Cardiac fibroblast (primary cell): ENCODE data around the gene FAM9C.

ENCODE experiments used
- DNase-seq, 2 donors: peaks; one replicate each; pipeline versions ENCODE4 v3.0.0 to v3.0.0-alpha.2; 2010; ENCODE audit warnings: low read depth in 2 of 2
- H3K4me3 ChIP-seq, 2 donors: replicated peaks in 1 of 2; 1 replicate in 1 of 2; 2 replicates in 1 of 2; pipeline ENCODE4 v1.5.1; 2011; ENCODE audit warnings: low read depth in 2 of 2, low read length in 2 of 2, mild to moderate bottlenecking in 2 of 2, moderate library complexity in 1 of 2
- CTCF ChIP-seq: IDR thresholded peaks from one replicate; pipeline ENCODE4 v1.5.1; 2011; ENCODE audit warnings: low read depth, mild to moderate bottlenecking, low read length, inconsistent platforms

FAM9C gene

DNA sequence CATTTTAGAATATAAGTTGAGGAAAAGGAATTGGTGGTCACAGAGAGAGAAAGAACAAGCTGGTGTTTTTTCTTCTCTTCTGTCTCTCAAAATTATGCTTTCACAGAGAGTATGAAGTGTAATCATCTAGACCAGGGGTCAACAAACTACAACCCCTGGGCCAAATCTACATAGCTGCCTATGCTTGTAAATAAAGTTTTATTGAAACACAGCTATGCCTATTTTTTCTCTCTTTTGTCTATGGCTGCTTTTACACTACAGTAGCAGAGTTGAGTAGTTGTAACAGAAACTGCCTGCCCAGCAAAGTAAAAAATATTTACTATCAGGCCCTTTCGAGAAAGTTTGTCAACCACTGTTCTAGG, 6.7 kb upstream of the FAM9C start:
- TF ChIP-seq CTCF, result no peak
- no peak overlapping the region for H3K4me3 ChIP-seq
- no peak for DNase-seq

GRCh38 chrX:13050151-13050550, 5.7 kb upstream of the FAM9C start:
- H3K4me3 ChIP-seq, result no peak overlapping the region
- no peak for DNase-seq
- TF ChIP-seq CTCF, result no peak

- no peak overlapping the region for H3K4me3 ChIP-seq
- DNase-seq, result peak in 1 of 2 donors; percentile 73
- TF ChIP-seq CTCF, result no peak
These were observed 3.9 kb upstream of the FAM9C start for GRCh38 chrX:13048280-13048679.

DNA sequence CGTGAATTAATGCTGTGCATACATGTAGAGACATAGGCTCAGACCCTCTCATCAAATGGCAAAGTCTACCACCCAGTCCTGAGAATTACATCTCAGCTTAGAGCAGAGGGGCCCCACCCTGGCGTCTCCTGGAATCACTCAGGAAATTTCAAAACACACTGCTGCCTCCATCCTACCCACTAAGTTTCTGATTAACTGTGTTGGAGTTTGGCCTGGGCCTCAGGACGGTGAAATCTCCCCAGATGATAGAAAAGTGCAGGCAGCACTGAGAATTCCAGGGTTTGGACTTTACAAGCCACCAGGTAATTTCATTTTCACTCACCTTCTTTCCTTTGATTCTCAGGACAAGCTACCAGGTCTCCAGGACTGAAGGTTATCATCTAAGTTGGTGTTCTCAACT, 3.3 kb upstream of the FAM9C start:
- no peak for DNase-seq
- H3K4me3 ChIP-seq, result no peak overlapping the region
- no peak for TF ChIP-seq CTCF

- no peak for DNase-seq
- H3K4me3 ChIP-seq, result no peak overlapping the region
- no peak for TF ChIP-seq CTCF
These were observed 1.9 kb upstream of the FAM9C start for GRCh38 chrX:13046141-13046855.

- no peak for DNase-seq
- no peak overlapping the region for H3K4me3 ChIP-seq
- TF ChIP-seq CTCF, result no peak
These were observed 482 bp downstream of the FAM9C start for GRCh38 chrX:13043938-13044337.

DNA sequence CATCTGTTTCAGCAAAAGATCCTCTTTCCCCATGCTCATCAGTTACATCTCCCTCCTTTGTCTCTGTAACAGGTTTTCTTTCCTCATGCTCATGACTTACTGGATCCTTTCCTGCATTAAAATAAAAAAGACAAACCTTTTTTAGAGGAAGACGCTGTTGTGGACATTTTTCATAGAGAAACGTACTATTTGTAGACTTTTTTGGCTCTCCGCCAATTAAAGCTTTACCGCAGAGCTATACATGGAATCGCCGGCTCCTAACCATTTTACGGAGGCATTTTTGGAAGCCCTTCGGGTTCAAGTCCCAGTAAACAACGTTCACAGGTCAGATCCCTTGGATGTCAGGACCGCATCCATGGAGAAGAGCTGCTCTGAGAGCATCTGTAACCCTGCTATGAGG, 1.3 kb downstream of the FAM9C start:
- no peak overlapping the region for H3K4me3 ChIP-seq
- no peak for TF ChIP-seq CTCF
- DNase-seq, result no peak
